Tongue (tissue), 3 donors: ENCODE data around the gene TMEM234. TPM values are rescaled to one million over a fixed set of nuclear protein-coding genes. Genes with fewer than 3 reads are reported as not detected.

Experiments
- DNase-seq: peaks from one replicate; pipeline ENCODE4 v3.0.0-alpha.2; 2015
- small RNA-seq: library from RNA; depleted of rRNA; stranded (forward); fragments of <200 nt; gene quantifications from one replicate; pipeline ENCODE3, GENCODE V24; 2014; ENCODE audit warnings: low replicate concordance
- total RNA-seq: library from RNA; depleted of rRNA; stranded (reverse); fragments of >200 nt; gene quantifications from one replicate; pipeline ENCODE4 v1.2.3, GENCODE V29; 2014

The TMEM234 gene
- total RNA-seq, 1 donor from 2014 or later = 10.6 TPM

GRCh38 chr1:32172621-32173245, 49.4 kb downstream of the TMEM234 start:
- no peak for DNase-seq

- no peak for DNase-seq
Measured at GRCh38 chr1:32170991-32171390, 51.2 kb downstream of the TMEM234 start.

Small RNAs within 50 kb of the gene (small RNA-seq; reads per million reads assigned to genes)
- gene RF00017 = not detected

Other genes with a start within 250 kb of the TMEM234 start
- 96.8 TPM for gene KHDRBS1, start 208.5 kb downstream of the TMEM234 start, total RNA-seq
- gene TMEM39B, start 149.4 kb downstream of the TMEM234 start, total RNA-seq = 3.4 TPM
- gene KPNA6, start 114.3 kb downstream of the TMEM234 start, total RNA-seq = 36.3 TPM
- 39.5 TPM for gene TXLNA, start 42.7 kb downstream of the TMEM234 start, total RNA-seq
- 30.3 TPM for gene CCDC28B, start 21.8 kb downstream of the TMEM234 start, total RNA-seq
- gene IQCC, start 16.7 kb downstream of the TMEM234 start, total RNA-seq = 2.7 TPM
- not detected for gene DCDC2B, start 13.3 kb downstream of the TMEM234 start, total RNA-seq
- gene EIF3I, start 54 bp upstream of the TMEM234 start, total RNA-seq = 145 TPM
- gene FAM167B, start 24.9 kb upstream of the TMEM234 start, total RNA-seq = 0.31 TPM
- 1.3 TPM for gene LCK, start 28.9 kb upstream of the TMEM234 start, total RNA-seq
- 58.3 TPM for gene HDAC1, start 69.7 kb upstream of the TMEM234 start, total RNA-seq
- gene MARCKSL1, start 113.9 kb upstream of the TMEM234 start, total RNA-seq = 40.8 TPM
- 0.82 TPM for gene FAM229A, start 140.1 kb upstream of the TMEM234 start, total RNA-seq
- gene TSSK3, start 140.2 kb upstream of the TMEM234 start, total RNA-seq = not detected
- 67.4 TPM for gene BSDC1, start 172.1 kb upstream of the TMEM234 start, total RNA-seq
- under 0.01 TPM for gene ZBTB8B, start 242.7 kb upstream of the TMEM234 start, total RNA-seq